Right lobe of liver (tissue), 6 donors: ENCODE results near the gene BCAN. TPM values are rescaled to one million over a fixed set of nuclear protein-coding genes. Genes with fewer than 3 reads are reported as not detected.

ENCODE experiments used
- ATAC-seq, 4 donors: fragments of 200-7000 bp; cut with Tn5 transposase; one replicate each; pipeline ENCODE4 v1.9.1; 2020; ENCODE audit warnings: mild to moderate bottlenecking in 4 of 4, moderate library complexity in 4 of 4
- DNase-seq, 3 donors: peaks; one replicate each; pipeline ENCODE4 v3.0.0-alpha.2; 2020
- H3K27ac ChIP-seq, 3 donors: fragments of 200-600 bp; one replicate each; pipeline ENCODE4 v1.8.0; 2022
- H3K27me3 ChIP-seq, 2 donors: fragments of 200-600 bp; one replicate each; pipeline ENCODE4 v1.8.0; 2022
- H3K36me3 ChIP-seq, 4 donors: fragments of 200-600 bp; sonication (generic) in 1 of 4; one replicate each; pipeline versions ENCODE4 v1.5.1 to v1.8.0; 2017 to 2022; ENCODE audit warnings: control low read depth in 1 of 4
- H3K4me1 ChIP-seq, 4 donors: fragments of 200-600 bp; sonication (generic) in 1 of 4; one replicate each; pipeline versions ENCODE4 v1.5.1 to v1.8.0; 2017 to 2022; ENCODE audit warnings: control low read depth in 1 of 4
- H3K4me3 ChIP-seq, 3 donors: fragments of 200-600 bp; one replicate each; pipeline ENCODE4 v1.8.0; 2022
- H3K9me3 ChIP-seq, 4 donors: fragments of 200-600 bp; sonication (generic) in 1 of 4; one replicate each; pipeline versions ENCODE4 v1.5.1 to v1.8.0; 2017 to 2022; ENCODE audit warnings: control low read depth in 1 of 4
- POLR2A ChIP-seq: fragments of 450-650 bp; IDR thresholded peaks from one replicate; pipeline ENCODE4 v1.6.1; 2017; ENCODE audit warnings: antibody characterized with exemption, mild to moderate bottlenecking
- WGBS: methylation state at CpG from one replicate; pipeline ENCODE4 v1.1.6; 2018; ENCODE audit warnings: low coverage, low lambda C conversion rate; ENCODE audit not compliant: insufficient coverage; ENCODE audit errors: missing lambda C conversion rate; 5-methylcytosine and 5-hydroxymethylcytosine counted together
- intact Hi-C, 2 donors: fragments of 100-400 bp; cut with DNase I; formaldehyde crosslinking; loops; one replicate each; pipeline versions ENCODE4 v1.11.2 to v1.14.1; 2022
- total RNA-seq, 6 experiments: library from RNA; depleted of rRNA in 2 of 6; stranded (reverse); fragments of >200 nt in 2 of 6; fragmentation: NEBNext Ultra II Directional in 3 of 6; extraction: Animal tissue kit (Norgen Biotek cat#: 25700) in 3 of 6; gene quantifications; one replicate each; pipeline versions ENCODE4 v1.1.0 to v1.2.4, GENCODE V29; 2016 to 2023
- TF ChIP-seq, protein P1 (sequence below), 4 donors: fragments of 200-600 bp in 3 of 4; fragments of 450-650 bp in 1 of 4; IDR thresholded peaks; one replicate each; pipeline versions ENCODE4 v1.5.1 to v1.8.0; 2016 to 2022; ENCODE audit warnings: antibody characterized with exemption in 4 of 4, mild to moderate bottlenecking in 2 of 4
- donor health status: DM: no; HTN: yes; CAD: no.
- donor health status: DM: no; HTN: no; CAD: no.
- donor health status: DM: no; HTN: no; CAD: no.
- donor health status: DM: no; HTN: yes; CAD: no.
- donor health status: DM: no; HTN: yes; CAD: no.

Gene BCAN
- total RNA-seq, 6 experiments from 2014 or later, result not detected

DNA sequence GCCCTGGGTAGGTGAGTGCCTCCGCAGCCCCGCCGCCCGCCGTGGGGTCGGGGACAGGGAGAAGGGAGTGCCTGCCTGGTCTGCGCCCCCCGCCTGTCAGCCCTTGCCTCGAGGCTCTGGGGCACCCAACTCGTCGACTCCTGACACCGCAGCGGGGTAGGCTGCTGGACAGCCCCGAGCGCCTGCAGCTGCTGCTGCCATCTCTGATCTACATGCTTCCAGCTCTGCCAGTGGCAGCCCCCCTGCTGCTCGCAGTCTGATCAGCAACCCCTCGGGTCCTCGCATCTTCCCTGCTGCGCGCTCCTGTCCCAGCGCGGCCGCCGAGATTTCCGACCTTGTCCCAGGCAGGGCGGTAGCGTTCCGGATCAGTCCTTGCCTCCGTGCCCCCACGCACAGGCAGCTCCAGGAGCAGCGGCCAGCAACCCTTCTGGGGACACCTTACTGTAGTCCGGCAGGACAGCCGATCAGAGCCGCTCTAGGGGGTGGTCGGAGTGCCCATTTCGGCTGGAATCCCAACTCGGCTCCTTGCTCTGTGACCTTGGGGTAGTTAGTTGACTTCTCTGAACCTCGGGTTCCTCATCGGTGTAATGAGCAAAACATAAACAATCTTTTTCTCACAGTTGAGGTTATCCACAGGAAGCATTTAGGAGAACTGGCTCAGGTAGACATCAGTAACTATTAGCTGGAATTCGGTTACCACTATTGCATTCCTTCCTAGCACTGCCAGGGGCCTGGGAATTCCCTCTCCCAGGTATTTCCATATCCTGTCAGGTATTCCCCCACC lies 540 bp downstream of the BCAN start:
- TF ChIP-seq POLR2A, result no peak
- TF ChIP-seq, protein P1, sequence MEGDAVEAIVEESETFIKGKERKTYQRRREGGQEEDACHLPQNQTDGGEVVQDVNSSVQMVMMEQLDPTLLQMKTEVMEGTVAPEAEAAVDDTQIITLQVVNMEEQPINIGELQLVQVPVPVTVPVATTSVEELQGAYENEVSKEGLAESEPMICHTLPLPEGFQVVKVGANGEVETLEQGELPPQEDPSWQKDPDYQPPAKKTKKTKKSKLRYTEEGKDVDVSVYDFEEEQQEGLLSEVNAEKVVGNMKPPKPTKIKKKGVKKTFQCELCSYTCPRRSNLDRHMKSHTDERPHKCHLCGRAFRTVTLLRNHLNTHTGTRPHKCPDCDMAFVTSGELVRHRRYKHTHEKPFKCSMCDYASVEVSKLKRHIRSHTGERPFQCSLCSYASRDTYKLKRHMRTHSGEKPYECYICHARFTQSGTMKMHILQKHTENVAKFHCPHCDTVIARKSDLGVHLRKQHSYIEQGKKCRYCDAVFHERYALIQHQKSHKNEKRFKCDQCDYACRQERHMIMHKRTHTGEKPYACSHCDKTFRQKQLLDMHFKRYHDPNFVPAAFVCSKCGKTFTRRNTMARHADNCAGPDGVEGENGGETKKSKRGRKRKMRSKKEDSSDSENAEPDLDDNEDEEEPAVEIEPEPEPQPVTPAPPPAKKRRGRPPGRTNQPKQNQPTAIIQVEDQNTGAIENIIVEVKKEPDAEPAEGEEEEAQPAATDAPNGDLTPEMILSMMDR (IDR thresholded peaks at IDR 0.05), result no peak
- ATAC-seq, result no peak
- Histone ChIP-seq H3K9me3 (no peaks in the 10 kb centered on the region), H3K27me3 (no peaks in the 10 kb centered on the region), H3K27ac (no peak overlapping the region), H3K4me3 (no peak overlapping the region), H3K4me1 (peaks cover 0 to 5% (median 0%) of the 10 kb centered on the region in 4 donors), H3K36me3 (no peaks in the 10 kb centered on the region)
- WGBS, result 9% methylated on average over 10 of the region's 40 CpGs
- intact Hi-C loops, result no loop called here
- no peak for DNase-seq

DNA sequence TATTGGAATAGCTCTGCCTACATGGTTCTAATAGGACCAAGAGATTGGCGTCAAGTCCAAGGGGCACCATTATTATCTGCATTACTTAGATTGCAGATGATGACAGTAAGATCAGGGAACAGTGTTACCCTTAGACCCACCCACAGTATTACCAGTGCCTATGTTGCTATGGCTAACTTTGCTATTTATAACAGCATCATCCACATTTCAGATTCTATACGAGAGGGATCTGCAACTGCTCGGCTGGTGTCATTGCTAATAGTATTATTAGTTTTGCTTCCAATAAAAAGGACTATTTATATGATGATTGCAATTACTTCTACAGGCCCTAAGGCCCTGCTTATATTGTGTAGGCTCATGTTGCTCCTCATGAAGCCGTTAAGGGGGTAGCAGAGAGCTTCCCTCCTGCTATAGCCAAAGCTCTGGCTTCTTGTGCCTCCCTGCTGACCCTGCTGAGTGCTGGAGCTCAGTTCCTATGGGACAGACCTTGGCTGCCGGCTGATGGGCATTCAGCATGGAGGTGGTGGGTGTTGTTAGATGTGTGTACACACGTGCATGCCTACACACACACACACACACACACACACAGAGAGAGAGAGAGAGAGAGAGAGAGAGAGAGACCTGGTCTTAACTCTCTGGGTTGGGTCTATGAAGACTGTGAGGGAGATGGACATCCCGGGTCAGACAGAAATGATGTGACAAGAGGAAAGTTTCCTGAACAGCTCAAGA lies 1.3 kb downstream of the BCAN start:
- Histone ChIP-seq H3K4me3 (no peak overlapping the region), H3K9me3 (no peaks in the 10 kb centered on the region), H3K36me3 (no peaks in the 10 kb centered on the region), H3K27me3 (no peaks in the 10 kb centered on the region), H3K4me1 (peaks cover 0 to 5% (median 0%) of the 10 kb centered on the region in 4 donors), H3K27ac (no peak overlapping the region)
- DNase-seq (no peak), ATAC-seq (no peak)
- 48% methylated on average over 6 of the region's 7 CpGs for WGBS
- intact Hi-C loops, result no loop called here
- TF ChIP-seq POLR2A, result no peak
- TF ChIP-seq, protein P1 (IDR thresholded peaks at IDR 0.05), result no peak

DNA sequence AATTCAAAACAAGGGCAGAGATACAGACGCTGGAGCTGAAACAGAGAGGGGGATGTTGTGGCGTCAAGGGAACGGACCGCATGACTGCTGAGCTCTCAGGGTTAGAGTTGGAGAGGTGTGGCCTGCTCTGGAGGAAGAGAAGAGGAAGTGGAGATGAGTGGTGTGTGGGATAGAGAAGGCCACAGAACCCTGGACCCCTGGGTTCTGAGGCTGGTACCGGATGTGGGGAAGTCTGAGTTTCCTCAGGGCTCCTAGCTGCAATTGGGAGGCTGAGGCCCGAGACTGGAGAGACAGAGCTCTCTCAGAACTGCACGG lies 1.8 kb downstream of the BCAN start:
- ATAC-seq, result no peak
- WGBS, result 38% methylated on average over 4 of the region's 7 CpGs

DNA sequence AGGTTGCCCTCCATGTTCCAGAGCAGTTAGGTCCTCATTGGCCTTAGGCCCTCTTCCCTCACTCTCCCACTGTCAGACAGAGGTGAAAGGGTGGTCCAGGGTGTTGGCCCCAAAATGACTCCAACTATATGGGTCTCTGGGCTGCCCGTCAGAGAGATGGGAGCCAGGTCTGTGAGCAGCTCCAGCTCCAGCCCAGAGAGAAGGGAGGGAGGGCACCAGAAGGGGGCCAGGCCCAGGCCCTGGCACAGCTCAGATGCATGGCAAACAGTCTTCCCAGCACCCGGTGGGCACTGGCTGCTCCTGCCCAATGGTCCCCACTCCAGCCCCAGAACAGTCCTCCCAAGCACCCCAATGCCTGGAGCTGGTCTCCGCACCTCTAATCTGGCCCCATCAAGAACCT lies 2.2 kb downstream of the BCAN start:
- Histone ChIP-seq H3K36me3 (no peaks in the 10 kb centered on the region), H3K4me3 (no peak overlapping the region), H3K27me3 (no peaks in the 10 kb centered on the region), H3K27ac (no peak overlapping the region), H3K4me1 (peaks cover 0 to 5% (median 0%) of the 10 kb centered on the region in 4 donors), H3K9me3 (no peaks in the 10 kb centered on the region)
- no peak for DNase-seq
- ATAC-seq, result no peak
- intact Hi-C loops, result no loop called here
- no peak for TF ChIP-seq POLR2A
- TF ChIP-seq, protein P1 (IDR thresholded peaks at IDR 0.05), result no peak
- WGBS, result no CpG with 5 or more reads among the region's 3 CpGs

More for the DNA sequence above, 1.8 kb downstream of the BCAN start:
- no peaks in the 10 kb centered on the region for H3K27me3 ChIP-seq
- no peak for DNase-seq
- no peak for TF ChIP-seq POLR2A
- TF ChIP-seq, protein P1 (IDR thresholded peaks at IDR 0.05), result no peak
- no peaks in the 10 kb centered on the region for H3K9me3 ChIP-seq
- H3K36me3 ChIP-seq, result no peaks in the 10 kb centered on the region
- no peak overlapping the region for H3K4me3 ChIP-seq
- no peak overlapping the region for H3K27ac ChIP-seq
- intact Hi-C loops, result no loop called here
- H3K4me1 ChIP-seq, result peaks cover 0 to 5% (median 0%) of the 10 kb centered on the region in 4 donors
